SIG-M5 treated with dmso at 0.1 percent for 504 hours (cell line): ENCODE measurements around the gene ODF2L.
A peak's percentile ranks its signal among the peaks of the same experiment; 100 is the strongest.
"Not testable (repeated sequence)": the region's sequence is repeated elsewhere in the genome, so short reads cannot be mapped to it uniquely, and the experiment has no call there.

ENCODE experiments used
- DNase-seq: peaks from one replicate; lab custom pipeline; 2025; ENCODE audit not compliant: unreplicated experiment; lab: John Stamatoyannopoulos, UW

ODF2L gene

GRCh38 chr1:86387916-86388627 lies 8.1 kb downstream of the ODF2L start:
- DNase-seq = no peak

GRCh38 chr1:86382878-86383277 lies 13.2 kb downstream of the ODF2L start:
- DNase-seq = no peak

DNA sequence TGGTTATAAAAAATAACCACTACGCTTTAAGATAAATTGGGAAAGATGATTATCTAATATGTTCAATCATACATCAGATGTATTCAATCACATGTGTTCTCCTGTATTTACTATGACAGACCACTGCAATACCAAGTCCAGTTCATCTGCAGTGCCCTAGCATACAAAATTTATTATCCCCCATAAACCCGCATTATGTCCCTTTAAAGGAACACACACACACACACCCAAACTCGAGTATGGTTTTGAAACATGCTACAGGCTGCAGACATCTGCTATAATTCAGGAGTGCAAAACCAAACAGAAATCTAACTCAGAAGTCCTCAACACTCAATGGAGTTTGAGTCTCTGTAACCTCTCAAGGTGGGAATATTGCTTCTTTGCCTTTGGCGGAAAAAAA lies 14.9 kb downstream of the ODF2L start:
- DNase-seq = no peak

- peak; percentile 57 for DNase-seq
These were observed 15.8 kb downstream of the ODF2L start for GRCh38 chr1:86380257-86380861.

GRCh38 chr1:86378813-86379212 lies 17.3 kb downstream of the ODF2L start:
- no peak for DNase-seq

- DNase-seq = no peak
These were observed 18.8 kb downstream of the ODF2L start for GRCh38 chr1:86377341-86377740.

GRCh38 chr1:86375688-86376087 lies 20.4 kb downstream of the ODF2L start:
- no peak for DNase-seq

GRCh38 chr1:86370601-86371022 lies 25.5 kb downstream of the ODF2L start:
- DNase-seq = no peak

- peak; percentile 70 for DNase-seq
These were observed 30.2 kb downstream of the ODF2L start for GRCh38 chr1:86365896-86366295.

GRCh38 chr1:86362807-86363206 lies 33.3 kb downstream of the ODF2L start:
- no peak for DNase-seq

GRCh38 chr1:86357796-86358195 lies 38.3 kb downstream of the ODF2L start:
- DNase-seq = no peak

DNA sequence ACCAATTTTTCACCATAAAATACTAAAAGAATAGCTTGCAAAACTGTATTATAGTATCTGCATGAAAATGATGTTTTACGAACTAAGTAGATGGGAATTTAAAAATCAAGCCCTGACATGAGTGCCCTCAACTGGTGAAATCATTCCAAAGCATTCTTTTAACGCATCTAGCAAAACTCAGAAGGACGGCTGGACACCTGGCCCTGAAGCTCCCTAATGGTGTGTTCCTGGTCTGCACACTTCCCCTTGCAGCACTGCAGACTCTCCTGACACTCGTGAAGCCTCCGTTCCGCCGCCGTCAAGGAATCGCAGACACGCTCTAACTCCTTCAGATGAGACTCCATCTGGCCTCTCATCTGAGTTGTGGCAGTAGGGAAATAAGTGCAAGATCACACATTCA lies 39.9 kb downstream of the ODF2L start:
- DNase-seq = no peak

DNA sequence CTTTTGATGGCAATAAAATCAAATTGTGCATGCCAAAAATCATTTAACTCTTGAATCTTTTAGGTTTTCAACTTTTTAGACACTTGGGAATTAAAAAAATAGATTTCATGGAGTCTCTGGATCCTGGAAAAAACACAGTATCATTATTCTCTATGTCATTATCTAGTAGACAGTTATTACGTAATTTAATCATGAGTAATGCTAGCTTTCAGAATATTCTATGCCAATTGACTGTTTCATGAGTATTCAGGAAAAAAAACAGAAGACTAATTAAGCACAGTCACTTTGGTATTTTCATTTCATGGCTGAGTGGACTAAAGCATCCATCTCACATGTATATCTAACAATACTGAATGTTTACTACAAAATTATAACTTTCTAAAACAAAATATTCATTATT lies 44.0 kb downstream of the ODF2L start:
- no peak for DNase-seq

- not testable (repeated sequence) for DNase-seq
These were observed 45.9 kb downstream of the ODF2L start for GRCh38 chr1:86350230-86350629.

- DNase-seq = no peak
These were observed 49.7 kb downstream of the ODF2L start for GRCh38 chr1:86346388-86346787.

DNA sequence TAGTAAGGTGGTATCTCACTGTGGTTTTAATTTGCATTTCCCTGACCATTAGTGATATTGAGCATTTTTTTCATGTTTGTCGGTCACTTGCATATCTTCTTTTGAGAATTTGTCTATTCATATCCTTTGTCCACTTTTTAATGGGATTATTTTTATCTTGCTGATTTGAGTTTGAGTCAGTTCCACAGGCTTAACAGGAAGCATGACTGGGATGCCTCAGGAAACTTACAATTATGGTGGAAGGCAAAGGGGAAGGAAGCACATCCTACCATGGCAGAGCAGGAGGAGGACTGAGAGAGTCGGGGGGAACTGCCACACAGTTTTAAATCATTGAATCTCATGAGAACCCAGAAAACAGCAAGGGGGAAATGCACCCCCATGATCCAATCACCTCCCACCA lies 51.1 kb downstream of the ODF2L start:
- no peak for DNase-seq

DNA sequence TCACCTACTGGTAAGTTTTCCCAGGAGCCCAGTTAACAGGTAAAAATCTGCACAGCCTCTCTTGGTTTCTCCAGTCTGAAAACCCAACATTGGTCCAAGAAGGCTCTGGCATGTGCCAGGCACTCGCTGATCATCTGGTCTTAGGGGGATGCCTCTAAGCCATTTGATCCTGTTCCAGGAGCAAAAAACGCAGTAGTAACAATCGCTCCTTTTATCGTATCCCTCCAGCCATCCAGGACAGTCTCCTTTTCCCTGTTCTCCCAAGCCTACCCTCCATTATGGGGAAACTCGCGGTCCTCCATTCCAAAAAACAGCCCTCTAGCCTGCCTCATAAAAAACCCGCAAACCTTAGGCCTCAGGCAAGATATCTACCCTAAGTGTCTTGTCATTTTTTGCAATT lies 56.2 kb downstream of the ODF2L start:
- no peak for DNase-seq

DNA sequence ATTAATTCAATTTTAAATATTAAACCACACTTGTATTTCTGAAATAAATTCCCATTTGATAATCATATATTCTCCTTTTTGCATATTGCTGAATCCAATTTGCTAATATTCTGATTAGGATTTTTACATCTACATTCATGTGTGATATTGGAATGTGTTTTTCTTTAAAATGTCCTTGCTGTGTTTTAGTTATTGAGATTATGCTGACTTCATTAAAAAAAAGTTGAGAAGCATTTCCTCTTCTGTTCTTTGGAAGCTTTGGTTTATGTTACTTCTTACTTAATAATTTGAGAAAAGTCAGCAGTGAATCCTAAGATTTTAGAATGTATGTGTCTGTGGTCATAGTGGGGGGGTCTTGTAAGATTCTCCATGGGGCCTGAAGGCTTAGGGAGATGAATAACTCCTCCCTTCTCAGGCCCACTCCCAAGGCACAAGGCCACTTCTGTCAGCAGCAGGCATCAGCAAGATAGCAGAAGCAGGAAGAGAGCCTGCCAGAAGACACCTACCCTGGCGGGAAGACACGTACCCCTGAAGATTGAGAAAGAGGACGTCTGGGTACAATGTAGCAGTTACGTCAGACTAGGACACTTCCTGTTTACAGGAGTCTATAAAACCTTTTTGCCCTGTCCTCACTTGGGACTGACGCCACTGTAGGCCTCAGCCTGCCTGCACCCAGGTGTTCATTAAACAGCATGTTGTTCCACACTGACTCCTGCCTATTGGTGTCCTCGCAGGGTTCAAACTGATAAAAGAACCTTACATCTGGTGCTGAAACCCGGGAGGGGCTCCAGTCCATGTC lies 56.9 kb downstream of the ODF2L start:
- DNase-seq = peak; percentile 56

GRCh38 chr1:86335916-86336315 lies 60.2 kb downstream of the ODF2L start:
- DNase-seq = no peak

- no peak for DNase-seq
These were observed 70.9 kb downstream of the ODF2L start for GRCh38 chr1:86325264-86325663.

- DNase-seq = no peak
These were observed 71.8 kb downstream of the ODF2L start for GRCh38 chr1:86324130-86324822.
